Activated CD4-positive, alpha-beta T cell treated with anti-CD3 and anti-CD28 coated beads, Interleukin-2, amount 50 U/mL, for 48 hours (primary cell): ENCODE data around the gene DCAF4.

ENCODE experiments used
- DNase-seq, 2 experiments: peaks; one replicate each; pipeline ENCODE4 v3.0.0-alpha.2; 2020

The DCAF4 gene

GRCh38 chr14:72894623-72895378 is 31.5 kb upstream of the DCAF4 start:
- peak in 1 of 2 experiments; percentile 4 for DNase-seq

- DNase-seq, result no peak
Measured at GRCh38 chr14:72898448-72898847, 27.8 kb upstream of the DCAF4 start.

- DNase-seq, result no peak
Measured at GRCh38 chr14:72901361-72901760, 24.9 kb upstream of the DCAF4 start.

- no peak for DNase-seq
Measured at GRCh38 chr14:72902801-72903530, 23.3 kb upstream of the DCAF4 start.

GRCh38 chr14:72903716-72904115 is 22.5 kb upstream of the DCAF4 start:
- no peak for DNase-seq

- no peak for DNase-seq
Measured at GRCh38 chr14:72904218-72904617, 22.0 kb upstream of the DCAF4 start.

- DNase-seq, result peak; percentile 47 to 59
Measured at GRCh38 chr14:72904840-72905561, 21.3 kb upstream of the DCAF4 start.

GRCh38 chr14:72906316-72906715 is 19.9 kb upstream of the DCAF4 start:
- DNase-seq, result no peak

- no peak for DNase-seq
Measured at GRCh38 chr14:72906879-72907278, 19.4 kb upstream of the DCAF4 start.

- DNase-seq, result no peak
Measured at GRCh38 chr14:72907886-72908285, 18.4 kb upstream of the DCAF4 start.

GRCh38 chr14:72909163-72909562 is 17.1 kb upstream of the DCAF4 start:
- no peak for DNase-seq

GRCh38 chr14:72913809-72914208 is 12.5 kb upstream of the DCAF4 start:
- DNase-seq, result no peak

- DNase-seq, result no peak
Measured at GRCh38 chr14:72916174-72916573, 10.1 kb upstream of the DCAF4 start.

- no peak for DNase-seq
Measured at GRCh38 chr14:72917094-72917802, 9.0 kb upstream of the DCAF4 start.

- DNase-seq, result no peak
Measured at GRCh38 chr14:72920008-72920407, 6.3 kb upstream of the DCAF4 start.

GRCh38 chr14:72921396-72921795 is 4.9 kb upstream of the DCAF4 start:
- DNase-seq, result no peak

GRCh38 chr14:72924337-72924736 is 1.9 kb upstream of the DCAF4 start:
- DNase-seq, result no peak

- DNase-seq, result no peak
Measured at GRCh38 chr14:72925171-72925759, 999 bp upstream of the DCAF4 start.

- DNase-seq, result no peak
Measured at GRCh38 chr14:72925815-72926291, 411 bp upstream of the DCAF4 start.

GRCh38 chr14:72928872-72929271 is 2.6 kb downstream of the DCAF4 start:
- no peak for DNase-seq

- DNase-seq, result no peak
Measured at GRCh38 chr14:72929316-72930080, 3.2 kb downstream of the DCAF4 start.

- no peak for DNase-seq
Measured at GRCh38 chr14:72932893-72933292, 6.6 kb downstream of the DCAF4 start.
